Esophagus muscularis mucosa (tissue), 3 donors: Measurements from ENCODE around the gene PKN1.

Source experiments
- CTCF ChIP-seq, 3 experiments: fragments of 200-600 bp in 2 of 3; fragments of 450-650 bp in 1 of 3; sonication (generic) in 2 of 3; IDR thresholded peaks; one replicate each; pipeline ENCODE4 v1.5.1; 2017 to 2019; ENCODE audit warnings: antibody characterized with exemption in 3 of 3, mild to moderate bottlenecking in 2 of 3, moderate library complexity in 1 of 3
- POLR2AphosphoS5 ChIP-seq, 2 donors: sonication (generic); formaldehyde crosslinking; IDR thresholded peaks; one replicate each; pipeline ENCODE4 v1.6.1; 2017; ENCODE audit warnings: antibody characterized with exemption in 2 of 2

GRCh38 chr19:14472202-14472938, 39.3 kb downstream of the PKN1 start:
- peak; percentile 52 to 66 for TF ChIP-seq POLR2AphosphoS5 (IDR thresholded peaks at IDR 0.05)
- TF ChIP-seq CTCF (IDR thresholded peaks at IDR 0.05), result peak in 2 of 3 experiments; percentile 94 to 98
